ENCODE results near the gene YPEL2.

GRCh38 chr17:59357929-59358328 is 26.5 kb downstream of the YPEL2 start:
- TF ChIP-seq CTCF (IDR thresholded peaks at IDR 0.05): no peak
- TF ChIP-seq POLR2A (IDR thresholded peaks at IDR 0.05): no peak

All from body of pancreas (tissue), 4 donors.